ENCODE data around the gene DAPP1. TPM values are rescaled to one million over a fixed set of nuclear protein-coding genes. Genes with fewer than 3 reads are reported as not detected.

DAPP1 gene
- polyA plus RNA-seq, 1 donor = 2.3 TPM

- DNase-seq (ENCODE audit: low read depth) = no peak
Measured at GRCh38 chr4:99915449-99915848, 98.8 kb downstream of the DAPP1 start.

- no peak for DNase-seq (ENCODE audit: low read depth)
Measured at GRCh38 chr4:99917575-99917974, 100.9 kb downstream of the DAPP1 start.

- DNase-seq (ENCODE audit: low read depth) = no peak
Measured at GRCh38 chr4:99918656-99919055, 102.0 kb downstream of the DAPP1 start.

Other genes with a start within 250 kb of the DAPP1 start
- gene MTTP, start 242.0 kb upstream of the DAPP1 start, polyA plus RNA-seq (ENCODE audit: insufficient read length) = 1.5 TPM
- gene C4orf54, start 159.0 kb upstream of the DAPP1 start, polyA plus RNA-seq (ENCODE audit: insufficient read length) = 111 TPM
- gene LAMTOR3, start 77.6 kb downstream of the DAPP1 start, polyA plus RNA-seq (ENCODE audit: insufficient read length) = 29.6 TPM
- 18.8 TPM for gene DNAJB14, start 129.8 kb downstream of the DAPP1 start, polyA plus RNA-seq (ENCODE audit: insufficient read length)
- gene H2AZ1, start 133.4 kb downstream of the DAPP1 start, polyA plus RNA-seq (ENCODE audit: insufficient read length) = 156 TPM

All from forelimb muscle (tissue), 1 donor.